Activated CD4-positive, alpha-beta T cell treated with anti-CD3 and anti-CD28 coated beads, Interleukin-2, Interleukin-6, amounts not matched to agents 100 ng/mL and 50 ng/mL, durations not matched to agents 16 hours and 8 hours (primary cell): ENCODE measurements around the gene FBXO3.
A peak's percentile ranks its signal among the peaks of the same experiment; 100 is the strongest.
"Not testable (repeated sequence)": the region's sequence is repeated elsewhere in the genome, so short reads cannot be mapped to it uniquely, and the experiment has no call there.

Experiments used
- DNase-seq: peaks from one replicate; pipeline ENCODE4 v3.0.0-alpha.2; 2020

The FBXO3 gene

DNA sequence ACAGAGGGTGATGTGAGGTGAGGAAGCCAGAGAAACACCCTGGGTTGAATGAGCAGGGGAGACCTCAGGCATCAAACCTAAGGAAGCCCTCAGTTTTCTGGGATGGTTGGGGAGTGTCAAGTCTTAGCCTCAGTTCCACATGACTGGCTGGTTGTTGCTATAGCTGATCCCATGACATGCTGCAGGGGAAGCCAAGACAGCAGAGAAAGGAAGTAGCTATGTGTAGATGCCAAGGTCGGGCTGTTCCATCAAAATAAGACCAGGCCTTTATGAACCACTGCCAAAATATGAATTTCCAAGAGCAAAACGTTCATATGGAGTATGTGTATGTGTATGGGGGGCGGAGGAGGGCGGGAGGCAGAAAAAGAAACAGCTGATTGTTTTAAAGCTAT, 49.7 kb downstream of the FBXO3 start:
- DNase-seq, result no peak

DNA sequence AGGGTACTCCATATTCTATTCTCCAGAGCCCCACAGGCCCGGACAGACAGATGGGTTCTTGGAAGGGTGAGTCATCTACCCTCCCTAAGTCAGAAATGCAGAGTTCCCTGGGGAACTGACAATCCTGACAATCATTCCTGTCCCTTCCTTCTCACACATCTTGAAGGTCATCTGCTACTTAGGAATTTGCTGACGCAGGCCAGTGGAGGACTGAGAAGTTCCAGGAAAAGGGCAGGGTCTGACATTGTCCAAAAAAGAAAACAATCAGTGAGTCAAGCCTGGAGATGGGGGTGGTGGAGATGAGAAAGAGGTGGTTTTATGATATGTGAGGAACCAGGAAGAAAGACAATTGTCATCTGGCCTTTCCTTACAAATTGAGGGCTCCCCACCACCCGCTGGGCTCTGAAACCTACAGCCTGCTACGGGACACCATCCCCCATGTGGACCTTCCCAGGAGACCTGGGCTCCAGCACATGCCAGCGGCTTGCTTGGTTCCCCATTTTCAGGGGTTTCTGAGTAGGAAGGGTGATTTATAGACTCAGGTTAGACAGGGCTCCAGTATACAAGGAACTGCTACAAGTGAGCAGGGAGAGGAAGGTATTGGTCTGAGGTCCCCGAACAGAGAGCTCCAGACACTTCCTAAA, 51.0 kb downstream of the FBXO3 start:
- DNase-seq, result peak; percentile 46

DNA sequence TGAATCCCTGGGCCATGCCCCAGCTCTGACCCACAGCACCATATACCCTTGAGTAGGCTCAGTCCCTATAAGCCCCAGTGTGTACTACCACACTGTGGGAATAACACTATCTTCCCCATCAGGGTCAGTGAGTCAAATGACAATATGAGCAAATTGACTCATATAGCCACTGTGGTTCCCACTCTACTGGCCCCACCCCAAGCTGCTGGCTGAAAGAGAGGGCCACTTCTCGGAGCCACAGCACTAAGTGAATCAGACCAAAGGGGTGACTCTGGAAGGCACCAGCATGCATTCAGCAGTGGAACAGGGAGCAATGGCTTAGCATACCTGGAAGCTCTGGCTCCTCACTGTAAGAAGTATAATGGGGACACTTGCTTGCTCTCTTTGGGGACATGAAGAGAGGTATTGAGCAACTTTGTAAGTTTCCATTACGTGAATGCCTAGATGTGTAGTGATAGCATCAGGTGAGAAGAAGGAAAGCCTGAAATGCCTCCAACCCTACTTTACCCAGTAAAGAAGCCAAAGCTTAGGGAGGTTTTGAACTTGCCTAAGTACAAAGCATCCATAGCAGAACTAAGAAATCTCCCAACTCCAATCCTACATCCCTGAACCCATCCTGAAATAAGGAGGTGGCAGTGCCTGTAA, 51.6 kb downstream of the FBXO3 start:
- peak; percentile 88 for DNase-seq

DNA sequence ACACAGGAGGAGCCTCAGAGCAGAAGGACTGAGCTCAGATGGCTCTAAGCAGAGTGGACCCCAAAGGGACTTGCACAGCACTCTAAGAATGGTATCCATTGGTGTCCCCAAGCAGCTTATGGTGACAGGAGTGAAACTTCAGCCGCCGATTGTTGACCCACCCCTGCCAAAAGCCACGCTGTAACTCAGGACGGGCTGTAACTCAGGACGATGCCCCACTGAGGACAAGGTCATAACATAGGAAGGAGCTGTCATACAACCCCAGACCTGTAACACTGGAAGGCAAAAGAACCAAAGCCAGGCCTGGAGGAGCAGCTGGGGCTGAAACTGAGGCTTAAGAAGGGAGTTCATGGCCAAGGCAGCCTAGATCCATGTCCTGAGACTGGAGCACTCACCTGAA, 52.3 kb downstream of the FBXO3 start:
- DNase-seq, result no peak

DNA sequence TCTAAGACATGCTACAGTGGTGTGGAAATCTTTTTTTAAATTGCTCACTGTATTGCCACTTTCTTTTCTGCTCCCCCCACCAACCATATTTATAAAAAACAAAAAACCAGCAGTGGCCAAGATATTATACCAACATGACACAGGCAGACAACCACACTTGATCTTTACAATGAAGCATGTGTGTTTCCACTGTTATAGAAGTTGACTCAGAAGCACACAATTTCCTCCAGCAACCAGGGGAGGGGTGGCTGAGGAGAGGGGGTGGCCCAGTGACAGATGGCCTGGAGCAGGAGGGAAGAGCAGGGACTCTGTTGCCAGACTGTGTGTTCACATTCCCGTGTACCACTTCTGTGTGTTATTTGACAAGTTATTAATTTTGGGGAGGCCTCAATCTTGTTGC, 52.9 kb downstream of the FBXO3 start:
- DNase-seq, result peak; percentile 42

DNA sequence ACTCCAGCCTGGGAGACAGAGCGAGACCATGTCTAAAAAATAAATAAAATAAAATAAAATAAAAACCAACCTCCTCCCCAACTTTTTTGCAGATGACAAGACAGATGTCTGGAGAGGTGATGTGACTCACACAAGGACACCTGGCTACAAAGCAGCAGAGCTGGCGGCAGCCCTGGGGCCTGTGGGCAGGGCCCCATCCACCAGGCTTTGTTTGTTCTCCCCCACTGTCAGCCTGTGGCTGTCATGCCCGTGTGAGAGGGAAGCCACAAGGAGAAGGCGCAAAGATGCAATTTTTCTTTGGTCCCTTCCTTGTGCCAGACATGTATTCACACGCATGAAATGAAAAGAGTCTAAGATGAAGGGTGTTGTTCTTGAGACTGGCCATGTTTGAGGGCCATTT, 54.7 kb downstream of the FBXO3 start:
- DNase-seq, result no peak

DNA sequence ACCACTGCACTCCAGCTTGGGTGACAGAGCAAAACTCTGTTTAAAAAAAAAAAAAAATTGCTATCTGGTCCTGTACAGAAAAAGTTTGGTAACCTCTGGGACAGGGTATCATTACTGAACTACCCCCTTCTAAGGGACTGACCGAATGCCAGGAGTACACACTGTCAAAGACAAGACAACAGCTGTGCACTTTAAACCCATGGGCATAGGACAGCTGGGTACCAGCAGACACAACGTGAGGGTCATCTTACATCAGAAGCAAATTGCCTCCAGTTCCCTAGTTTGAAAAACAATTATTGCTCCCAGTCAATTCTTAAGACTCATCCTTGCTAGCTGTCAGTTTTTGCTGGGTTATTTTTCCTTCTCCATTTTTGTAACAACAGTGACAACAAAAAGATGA, 55.9 kb downstream of the FBXO3 start:
- DNase-seq, result no peak

DNA sequence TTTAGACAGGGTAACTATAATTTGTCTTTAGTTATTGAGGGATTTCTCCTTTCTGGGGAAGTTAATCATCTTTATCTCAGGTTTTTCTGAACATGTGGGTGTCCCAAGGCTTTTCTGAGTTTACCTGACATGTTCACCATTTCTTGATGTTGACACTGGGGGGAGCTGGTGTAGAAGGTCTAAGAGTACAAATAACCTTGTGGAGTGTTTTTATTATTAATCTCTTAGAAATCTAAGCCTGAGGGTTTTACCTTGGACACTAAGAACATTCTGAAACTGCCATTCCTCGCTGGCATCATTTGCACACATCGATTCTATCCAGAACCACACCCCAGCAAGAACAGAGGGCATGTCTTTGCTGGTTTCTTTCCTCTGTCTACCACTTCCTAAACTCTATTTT, 58.1 kb downstream of the FBXO3 start:
- DNase-seq, result peak; percentile 33

DNA sequence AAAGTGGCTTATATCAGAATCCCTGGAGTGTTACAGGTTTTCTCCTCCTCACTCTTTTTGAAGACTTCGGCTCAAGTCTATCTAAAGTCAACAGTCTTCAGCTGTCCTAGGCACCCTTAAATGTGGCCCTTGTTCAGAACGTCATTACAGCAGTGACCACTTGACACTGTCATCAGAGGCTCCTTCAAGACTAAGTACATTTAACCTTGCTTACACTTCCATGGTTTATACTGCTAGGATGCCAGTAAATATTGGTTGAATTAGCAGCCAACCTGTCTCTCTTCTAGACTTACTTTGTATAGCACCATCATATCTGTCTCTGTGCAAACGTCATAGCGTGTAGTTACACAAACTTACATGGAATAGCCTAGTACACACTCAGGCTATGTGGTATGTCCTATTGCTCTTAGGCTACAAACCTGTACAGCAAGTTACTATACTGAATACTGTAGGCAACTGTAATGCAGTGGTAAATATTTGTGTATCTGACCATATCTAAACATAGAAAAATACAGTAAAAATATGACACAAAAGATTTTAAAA, 60.4 kb downstream of the FBXO3 start:
- DNase-seq, result no peak

DNA sequence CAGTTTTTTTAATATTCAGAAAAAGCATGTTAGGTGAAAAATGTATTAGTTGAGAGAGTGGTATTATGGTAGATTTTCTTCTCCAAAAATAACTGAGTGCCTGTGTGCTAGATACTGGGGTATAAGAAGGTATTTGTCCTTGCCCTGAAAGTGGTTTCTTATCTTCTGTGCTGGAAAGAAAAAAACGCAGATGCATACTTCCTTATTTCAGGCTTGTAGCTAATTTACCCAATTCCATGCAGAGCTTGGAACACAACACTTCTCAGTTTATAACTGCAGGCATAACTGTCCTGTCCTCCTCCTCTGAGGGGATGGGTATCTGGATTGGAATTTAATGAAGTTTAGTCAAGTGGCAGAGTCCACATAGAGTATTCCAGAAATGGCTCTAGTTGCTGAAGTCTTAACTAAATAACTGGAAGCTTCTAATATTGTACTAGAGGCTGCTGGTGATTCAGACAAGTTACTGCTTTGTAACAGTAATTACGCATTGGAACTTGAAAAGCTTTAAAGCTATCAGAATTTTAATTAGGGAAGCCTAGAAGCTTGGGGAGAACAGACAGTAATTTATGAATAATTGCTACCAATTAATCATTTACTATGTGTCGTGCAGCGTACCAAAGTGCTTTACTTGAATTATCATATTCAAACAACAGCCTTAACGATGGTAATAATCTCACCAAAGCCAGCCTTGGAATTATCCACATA, 61.0 kb downstream of the FBXO3 start:
- no peak for DNase-seq

DNA sequence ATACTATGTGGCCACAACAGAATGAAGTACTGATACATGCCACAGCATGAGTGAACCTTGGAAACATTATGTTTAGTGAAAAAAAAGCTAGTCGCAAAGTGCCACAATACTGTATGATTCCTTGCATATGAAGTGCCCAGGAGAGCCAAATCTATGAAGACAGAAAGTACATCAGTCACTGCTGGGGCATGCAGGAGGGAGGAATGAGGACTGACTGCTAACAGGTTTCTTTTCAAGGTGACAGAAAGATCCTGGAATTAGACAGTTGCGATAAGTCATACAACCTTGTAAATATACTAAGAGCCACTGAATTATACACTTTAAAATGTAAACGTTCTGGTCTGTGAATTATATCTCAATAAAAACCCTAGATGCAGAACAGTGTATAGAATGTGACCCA, 61.9 kb downstream of the FBXO3 start:
- DNase-seq, result no peak

DNA sequence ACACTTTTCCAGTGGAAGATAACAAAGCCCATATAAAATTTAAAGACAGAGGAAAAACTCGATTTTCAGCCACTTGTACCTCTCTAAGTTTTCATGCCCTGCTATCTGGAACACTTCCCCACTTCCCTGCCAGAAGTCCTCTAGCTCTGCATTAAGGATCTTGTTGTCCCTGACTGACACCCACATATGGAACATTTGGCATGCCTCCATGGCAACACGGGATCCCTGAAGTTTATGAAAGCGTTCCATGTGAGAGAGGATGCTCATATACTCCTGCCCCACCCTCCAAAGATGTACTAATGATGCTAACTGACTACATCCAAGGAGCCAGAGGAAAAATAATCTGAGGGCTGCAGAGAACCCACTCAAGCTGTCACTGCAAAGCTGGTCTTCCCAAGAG, 64.9 kb downstream of the FBXO3 start:
- no peak for DNase-seq

DNA sequence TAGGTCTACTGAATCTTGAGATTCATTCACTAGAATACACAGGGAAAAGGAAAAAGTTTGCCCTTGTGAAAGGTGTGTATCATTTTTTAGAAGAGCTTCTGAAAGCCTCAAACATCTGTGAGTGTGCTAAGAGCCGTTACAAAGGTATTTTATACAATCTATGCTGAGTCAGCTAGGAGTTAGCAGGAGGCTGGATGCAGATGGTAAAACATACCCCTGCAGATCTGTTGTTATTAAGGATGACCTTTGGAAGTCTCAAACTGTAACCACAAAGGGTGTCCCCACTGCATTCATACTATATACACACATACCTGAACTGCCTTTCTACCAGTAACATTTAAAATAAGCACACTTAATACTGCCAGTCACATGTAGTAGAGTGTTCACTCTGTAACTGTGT, 65.3 kb downstream of the FBXO3 start:
- no peak for DNase-seq

DNA sequence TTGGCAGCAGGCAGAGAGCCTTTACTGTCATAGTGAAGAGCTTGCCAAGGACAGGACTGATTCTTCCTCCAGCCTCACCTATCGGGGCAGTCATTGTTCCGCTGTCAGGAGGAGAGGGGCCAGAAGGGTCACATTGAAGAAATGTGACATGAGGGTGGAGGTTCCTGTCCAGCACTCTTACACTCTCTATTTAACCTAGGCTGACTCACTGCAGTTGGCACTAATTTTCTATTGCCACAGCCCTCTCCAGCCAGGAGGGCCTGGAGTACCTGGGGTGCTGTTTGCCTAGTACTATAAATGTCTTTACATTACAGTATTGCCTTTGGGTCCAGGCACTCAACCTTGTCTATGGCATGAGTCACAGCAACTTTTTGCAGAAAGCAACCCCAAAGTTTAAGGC, 66.5 kb downstream of the FBXO3 start:
- not testable (repeated sequence) for DNase-seq

DNA sequence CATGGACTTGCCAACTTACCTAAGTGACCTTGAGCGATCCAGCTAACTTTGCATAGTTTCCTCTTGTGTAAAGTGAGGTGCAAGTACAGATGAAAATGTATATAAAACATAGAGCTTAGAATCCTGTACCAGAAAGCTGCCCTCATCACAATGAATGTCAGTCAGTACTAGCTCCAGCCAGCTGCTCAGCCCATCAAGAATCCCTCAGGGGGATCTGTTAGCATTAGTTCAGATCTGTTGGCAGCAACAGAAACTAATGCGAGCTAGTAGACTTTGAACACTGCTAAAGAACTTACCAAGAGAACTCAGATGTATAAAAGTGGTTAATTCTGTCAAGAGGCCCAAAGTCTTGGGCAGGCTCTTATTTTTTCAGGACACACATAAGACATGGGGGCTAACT, 67.4 kb downstream of the FBXO3 start:
- DNase-seq, result no peak

DNA sequence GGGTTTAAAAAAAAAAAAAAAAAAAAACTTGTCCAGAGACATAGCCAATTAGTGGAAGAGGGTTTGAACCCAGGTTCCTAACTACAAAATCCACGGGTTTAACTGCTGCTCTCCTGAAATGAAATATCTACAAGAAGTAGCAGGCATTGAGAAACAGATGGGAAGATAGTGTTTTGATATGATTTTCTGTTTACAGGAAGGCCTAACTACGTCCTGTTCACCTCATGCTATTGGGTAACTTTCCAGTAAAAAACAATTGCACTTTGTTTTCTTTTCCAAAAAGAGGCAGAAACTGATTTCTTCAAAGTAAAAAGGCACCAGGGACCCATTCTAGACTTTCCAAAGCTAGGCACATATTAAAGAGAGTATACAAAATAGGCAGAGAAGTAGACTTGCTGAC, 67.8 kb downstream of the FBXO3 start:
- DNase-seq, result no peak

DNA sequence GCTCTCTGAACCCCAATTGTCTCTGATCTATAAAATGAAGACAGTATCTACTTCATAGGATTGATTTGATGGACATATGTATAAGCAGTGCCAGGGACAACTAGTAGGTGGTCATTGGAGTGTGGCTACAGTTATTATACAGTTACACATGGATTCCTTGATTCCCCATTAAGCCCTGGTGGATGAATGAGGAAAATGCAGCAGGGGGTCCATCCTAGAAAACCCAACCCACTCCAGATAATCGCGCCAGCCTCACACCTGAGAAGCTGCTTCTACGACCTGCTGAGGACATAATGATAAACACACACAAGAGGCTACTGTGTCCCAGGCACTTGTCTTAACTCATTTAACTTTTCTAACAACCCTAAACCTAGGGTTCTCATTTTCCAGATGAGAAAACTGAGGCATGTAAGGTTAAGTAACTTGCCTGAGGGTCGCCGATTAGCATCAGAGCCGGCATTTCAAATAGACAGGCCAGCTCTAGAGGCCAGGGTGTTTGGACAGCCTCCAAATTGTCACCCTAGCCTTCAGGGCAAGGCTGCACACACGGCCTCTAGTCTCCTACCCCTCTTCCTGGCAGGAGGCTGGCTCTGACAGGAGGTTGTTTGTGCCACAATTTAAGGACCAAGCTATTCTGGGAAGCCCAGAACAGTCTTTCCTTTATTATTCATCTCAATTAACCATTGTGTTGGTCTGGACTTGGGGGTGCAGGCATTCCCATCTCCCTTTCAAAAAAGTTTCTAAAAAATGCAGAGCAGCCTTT, 69.9 kb downstream of the FBXO3 start:
- DNase-seq, result no peak

DNA sequence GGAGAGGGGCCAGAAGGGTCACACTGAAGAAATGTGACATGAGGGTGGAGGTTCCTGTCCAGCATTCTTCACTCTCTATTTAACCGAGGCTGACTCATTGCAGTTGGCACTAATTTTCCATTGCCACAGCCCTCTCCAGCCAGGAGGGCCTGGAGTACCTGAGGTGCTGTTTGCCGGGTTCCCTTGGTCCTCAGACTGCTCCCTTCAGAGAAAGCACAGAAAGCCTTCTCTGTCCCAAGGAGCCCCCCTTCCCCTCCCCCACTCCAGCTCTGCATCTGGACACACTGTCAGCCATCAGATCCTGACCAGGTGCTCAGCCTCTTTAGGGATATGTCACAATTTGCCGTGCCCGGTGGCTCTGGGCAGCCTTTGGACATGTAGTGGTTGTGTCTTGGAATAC, 70.5 kb downstream of the FBXO3 start:
- DNase-seq, result no peak

DNA sequence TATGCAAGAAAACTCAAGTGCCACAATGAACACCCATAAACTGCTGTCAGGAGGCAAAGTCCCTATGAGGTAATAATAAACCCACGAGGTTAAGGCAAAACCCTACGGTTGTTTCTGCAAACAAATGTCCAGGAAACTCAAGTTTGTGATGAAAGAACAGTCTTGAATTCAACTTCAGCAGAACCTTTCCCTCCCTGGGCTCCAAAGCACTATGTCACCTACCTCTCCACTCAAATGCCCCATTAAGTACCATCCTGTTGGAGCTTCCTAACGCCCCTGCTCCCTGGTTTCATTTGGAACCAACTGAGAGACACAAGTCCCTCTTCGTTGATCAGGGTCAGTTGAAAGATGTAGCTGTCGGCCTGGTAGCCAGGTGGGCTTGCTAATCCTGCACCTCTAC, 71.1 kb downstream of the FBXO3 start:
- DNase-seq, result no peak

DNA sequence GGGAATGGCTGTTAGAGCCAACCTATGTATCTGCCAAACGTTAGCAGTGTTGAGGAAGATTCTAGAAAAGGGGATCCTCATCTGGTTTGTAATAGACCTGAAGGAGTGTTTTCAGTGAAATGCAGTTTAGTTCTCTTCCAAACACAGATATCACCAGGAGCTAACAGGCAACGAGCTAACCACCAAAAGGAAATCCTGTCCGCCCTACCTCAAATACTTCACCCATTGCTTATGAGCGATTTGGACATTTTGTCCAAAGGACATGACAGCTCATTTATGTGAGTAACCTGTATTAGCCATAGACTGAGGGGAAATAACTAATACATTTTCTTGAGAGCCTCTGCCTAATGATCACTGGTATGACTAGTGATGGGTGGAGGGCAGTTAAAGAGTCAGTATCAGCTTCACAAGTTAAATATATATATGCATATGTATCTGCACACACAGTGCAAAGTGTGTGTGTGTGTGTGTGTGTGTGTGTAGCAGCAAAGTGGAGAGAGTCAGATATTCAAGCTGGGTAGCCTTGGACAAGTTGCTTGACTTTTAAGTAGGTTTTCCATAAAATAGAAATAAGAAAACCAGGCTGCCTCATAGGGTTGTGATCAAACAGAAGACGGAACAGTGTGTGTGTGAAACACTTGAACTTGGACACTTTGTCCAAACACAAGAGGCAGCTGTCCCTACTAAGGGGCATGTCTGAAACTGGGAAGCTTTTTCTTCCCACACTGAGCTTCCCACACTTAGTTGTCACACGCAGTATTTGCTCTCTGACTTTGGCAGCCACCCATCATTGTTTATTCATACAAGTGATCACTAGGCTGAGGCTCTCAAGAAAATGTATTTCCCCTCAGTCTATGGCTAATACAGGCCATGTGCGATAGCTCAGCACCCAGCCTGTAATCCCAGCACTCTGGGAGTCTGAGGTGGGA, 72.8 kb downstream of the FBXO3 start:
- DNase-seq, result no peak

DNA sequence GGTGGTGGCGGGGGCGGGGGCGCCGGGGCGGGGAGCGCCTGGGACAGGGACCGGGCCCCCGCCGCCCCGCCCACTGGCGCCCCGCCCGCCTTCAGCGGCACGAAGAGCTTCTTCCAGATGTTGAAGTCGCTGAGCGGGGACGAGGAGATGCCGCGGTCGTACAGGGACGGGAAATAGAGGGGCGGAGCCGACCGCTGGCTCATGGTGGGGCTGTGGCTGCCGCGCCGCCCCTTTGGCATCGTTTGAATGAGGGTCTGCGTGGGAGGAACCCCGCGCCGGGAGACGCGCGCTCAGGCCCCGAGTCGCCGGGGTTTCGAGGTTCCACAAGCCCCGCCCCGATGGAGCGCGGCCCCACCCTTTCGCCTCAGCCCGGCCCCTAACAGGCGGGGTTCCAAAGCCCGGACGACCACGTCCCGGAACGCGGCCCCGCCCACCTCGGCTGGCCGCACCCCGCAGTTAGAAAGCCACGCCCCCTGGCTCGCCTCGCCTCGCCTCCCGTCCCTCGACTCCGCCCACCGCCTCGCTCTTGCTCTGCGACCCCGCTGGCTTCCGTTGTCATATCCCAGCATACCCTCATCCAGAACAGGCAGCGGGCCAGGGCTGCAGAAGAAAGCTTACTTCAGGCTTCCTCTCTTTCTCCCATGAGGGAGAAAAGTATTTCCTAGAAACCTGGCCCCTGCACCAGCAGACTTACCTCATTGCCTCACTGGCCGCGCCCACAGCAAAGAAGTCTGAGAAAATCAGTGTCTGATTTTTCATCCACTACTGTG, 73.6 kb downstream of the FBXO3 start, which contains the start of gene C11orf91:
Gene C11orf91 (minus strand): TSS at position 325 of the 770 bp plus-strand sequence. CDS start 86 bp downstream, at position 239.
- peak; percentile 95 for DNase-seq
